ENCODE results near the gene LNP1. TPM values are rescaled to one million over a fixed set of nuclear protein-coding genes. Genes with fewer than 3 reads are reported as not detected.

Gene LNP1
- total RNA-seq, 1 experiment from 2014 or later: 1.8 TPM

- DNase-seq (ENCODE audit: low read depth, low spot score): no peak
- ATAC-seq: no peak
- in situ Hi-C loops (cut with HindIII; ENCODE audit: low pct_unique_long_range_greater_than_20kb, low sequenced_read_pairs) (no loop called here), intact Hi-C loops (cut with micrococcal nuclease; ENCODE audit: unreplicated experiment) (no loop called here)
- Histone ChIP-seq H3K27me3 (ENCODE audit: control insufficient read depth, insufficient read depth, low read length) (peaks cover 11% of the 10 kb centered on the region), H3K36me3 (ENCODE audit: control insufficient read depth, insufficient read depth, low read length) (no peaks in the 10 kb centered on the region), H3K9me3 (ENCODE audit: control insufficient read depth, insufficient read depth, low read depth, low read length) (no peaks in the 10 kb centered on the region), H3K27ac (ENCODE audit: low read length) (no peak overlapping the region), H3K4me3 (ENCODE audit: low read depth in 2 of 2, low read length in 2 of 2) (no peak overlapping the region), H3K4me1 (ENCODE audit: control insufficient read depth, insufficient read depth, low read length) (no peaks in the 10 kb centered on the region)
- no TSS peak for BruUV-seq (replicated peaks)
- POLR2A ChIA-PET: no interaction called here
- CTCF ChIA-PET: no interaction called here
- TF ChIP-seq TCF7L2 (IDR thresholded peaks at IDR 0.05; ENCODE audit: low read depth, low read length) (no peak), SIN3A (IDR thresholded peaks at IDR 0.05; ENCODE audit: borderline replicate concordance, insufficient read depth, low read depth, low read length) (no peak), POLR2AphosphoS5 (IDR thresholded peaks at IDR 0.05; ENCODE audit: low read depth, low read length) (no peak), CTCF (IDR thresholded peaks at IDR 0.05) (no peak)
- TF ChIP-seq, protein P1, sequence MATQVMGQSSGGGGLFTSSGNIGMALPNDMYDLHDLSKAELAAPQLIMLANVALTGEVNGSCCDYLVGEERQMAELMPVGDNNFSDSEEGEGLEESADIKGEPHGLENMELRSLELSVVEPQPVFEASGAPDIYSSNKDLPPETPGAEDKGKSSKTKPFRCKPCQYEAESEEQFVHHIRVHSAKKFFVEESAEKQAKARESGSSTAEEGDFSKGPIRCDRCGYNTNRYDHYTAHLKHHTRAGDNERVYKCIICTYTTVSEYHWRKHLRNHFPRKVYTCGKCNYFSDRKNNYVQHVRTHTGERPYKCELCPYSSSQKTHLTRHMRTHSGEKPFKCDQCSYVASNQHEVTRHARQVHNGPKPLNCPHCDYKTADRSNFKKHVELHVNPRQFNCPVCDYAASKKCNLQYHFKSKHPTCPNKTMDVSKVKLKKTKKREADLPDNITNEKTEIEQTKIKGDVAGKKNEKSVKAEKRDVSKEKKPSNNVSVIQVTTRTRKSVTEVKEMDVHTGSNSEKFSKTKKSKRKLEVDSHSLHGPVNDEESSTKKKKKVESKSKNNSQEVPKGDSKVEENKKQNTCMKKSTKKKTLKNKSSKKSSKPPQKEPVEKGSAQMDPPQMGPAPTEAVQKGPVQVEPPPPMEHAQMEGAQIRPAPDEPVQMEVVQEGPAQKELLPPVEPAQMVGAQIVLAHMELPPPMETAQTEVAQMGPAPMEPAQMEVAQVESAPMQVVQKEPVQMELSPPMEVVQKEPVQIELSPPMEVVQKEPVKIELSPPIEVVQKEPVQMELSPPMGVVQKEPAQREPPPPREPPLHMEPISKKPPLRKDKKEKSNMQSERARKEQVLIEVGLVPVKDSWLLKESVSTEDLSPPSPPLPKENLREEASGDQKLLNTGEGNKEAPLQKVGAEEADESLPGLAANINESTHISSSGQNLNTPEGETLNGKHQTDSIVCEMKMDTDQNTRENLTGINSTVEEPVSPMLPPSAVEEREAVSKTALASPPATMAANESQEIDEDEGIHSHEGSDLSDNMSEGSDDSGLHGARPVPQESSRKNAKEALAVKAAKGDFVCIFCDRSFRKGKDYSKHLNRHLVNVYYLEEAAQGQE (IDR thresholded peaks at IDR 0.05; ENCODE audit: insufficient read depth in 1 of 2, low read depth in 2 of 2, low read length in 1 of 2): no peak
Observed at GRCh38 chr3:100483529-100483928, 82.2 kb downstream of the LNP1 start.

GRCh38 chr3:100486808-100487207, 85.5 kb downstream of the LNP1 start:
- in situ Hi-C loops (cut with HindIII; ENCODE audit: low pct_unique_long_range_greater_than_20kb, low sequenced_read_pairs): no loop called here

More at GRCh38 chr3:100486808-100487207, 85.5 kb downstream of the LNP1 start:
- TF ChIP-seq CTCF (IDR thresholded peaks at IDR 0.05) (no peak), TCF7L2 (IDR thresholded peaks at IDR 0.05; ENCODE audit: low read depth, low read length) (no peak), SIN3A (IDR thresholded peaks at IDR 0.05; ENCODE audit: borderline replicate concordance, insufficient read depth, low read depth, low read length) (no peak), POLR2AphosphoS5 (IDR thresholded peaks at IDR 0.05; ENCODE audit: low read depth, low read length) (no peak)
- TF ChIP-seq, protein P1 (IDR thresholded peaks at IDR 0.05; ENCODE audit: insufficient read depth in 1 of 2, low read depth in 2 of 2, low read length in 1 of 2): no peak
- CTCF ChIA-PET: no interaction called here
- H3K27ac ChIP-seq (ENCODE audit: low read length): no peak overlapping the region
- H3K27me3 ChIP-seq (ENCODE audit: control insufficient read depth, insufficient read depth, low read length): peaks cover 9% of the 10 kb centered on the region
- DNase-seq (ENCODE audit: low read depth, low spot score) (no peak), ATAC-seq (no peak)
- intact Hi-C loops (cut with micrococcal nuclease; ENCODE audit: unreplicated experiment): no loop called here
- 0 out of 2 replicates have a peak, but pooled peaks cover 3% of the 10 kb centered on the region for H3K4me1 ChIP-seq (ENCODE audit: control insufficient read depth, insufficient read depth, low read length)
- no peaks in the 10 kb centered on the region for H3K9me3 ChIP-seq (ENCODE audit: control insufficient read depth, insufficient read depth, low read depth, low read length)
- BruUV-seq (replicated peaks): no TSS peak
- H3K36me3 ChIP-seq (ENCODE audit: control insufficient read depth, insufficient read depth, low read length): no peaks in the 10 kb centered on the region
- POLR2A ChIA-PET: no interaction called here
- H3K4me3 ChIP-seq (ENCODE audit: low read depth in 2 of 2, low read length in 2 of 2): no peak overlapping the region
